ENCODE results near the gene FNTB. TPM values are rescaled to one million over a fixed set of nuclear protein-coding genes. Genes with fewer than 3 reads are reported as not detected.

Gene FNTB
- total RNA-seq, 1 experiment from 2014 or later: 14.2 TPM

- no peak for DNase-seq (ENCODE audit: low spot score)
- Mint-ChIP-seq H3K9me3 (no peaks in the 10 kb centered on the region), H3K27ac (no peak overlapping the region), H3K4me1 (peaks cover 24% of the 10 kb centered on the region), H3K27me3 (ENCODE audit: low read depth) (no peaks in the 10 kb centered on the region), H3K36me3 (peaks cover 22% of the 10 kb centered on the region), H3K4me3 (no peak overlapping the region)
- no peak for ATAC-seq
- POLR2A ChIA-PET: interaction anchor here (0.5 kb wide), 1 partner anchor 36 kb away, joined by 3 read pairs; no protein-coding TSS in a partner anchor
- CTCF ChIA-PET: interaction anchor here (0.5 to 1.5 kb wide), 4 partner anchors 10 to 153 kb away, joined by 3 read pairs; no protein-coding TSS in a partner anchor
- TF ChIP-seq ZMAT4 (CRISPR knock-in tag; IDR thresholded peaks at IDR 0.05): no peak
- TF ChIP-seq CREB1 (CRISPR knock-in tag; IDR thresholded peaks at IDR 0.05): no peak
- no peak for TF ChIP-seq ZNF138 (CRISPR knock-in tag; conservative IDR thresholded peaks at IDR 0.05)
- no peak for TF ChIP-seq SP1 (CRISPR knock-in tag; conservative IDR thresholded peaks at IDR 0.05)
- no peak for TF ChIP-seq MYBL2 (CRISPR knock-in tag; IDR thresholded peaks at IDR 0.05)
- no peak for TF ChIP-seq ZNF423 (CRISPR knock-in tag; IDR thresholded peaks at IDR 0.05)
- no peak for TF ChIP-seq NFYB (CRISPR knock-in tag; conservative IDR thresholded peaks at IDR 0.05; ENCODE audit: low read depth)
- TF ChIP-seq ZBTB43 (CRISPR knock-in tag; IDR thresholded peaks at IDR 0.05): no peak
- TF ChIP-seq HMGA2 (CRISPR knock-in tag; IDR thresholded peaks at IDR 0.05): no peak
- TF ChIP-seq OVOL2 (CRISPR knock-in tag; IDR thresholded peaks at IDR 0.05; ENCODE audit: borderline replicate concordance): no peak
- TF ChIP-seq ARID4B (CRISPR knock-in tag; IDR thresholded peaks at IDR 0.05; ENCODE audit: borderline replicate concordance): no peak
- no peak for TF ChIP-seq GRHL2 (CRISPR knock-in tag; IDR thresholded peaks at IDR 0.05; ENCODE audit: insufficient replicate concordance, severe bottlenecking)
- no peak for TF ChIP-seq TCF7 (CRISPR knock-in tag; IDR thresholded peaks at IDR 0.05; ENCODE audit: low read depth)
- TF ChIP-seq NR3C1 (CRISPR knock-in tag; conservative IDR thresholded peaks at IDR 0.05; ENCODE audit: low read depth): no peak
- no peak for TF ChIP-seq ZBTB21 (CRISPR knock-in tag; IDR thresholded peaks at IDR 0.05; ENCODE audit: borderline replicate concordance)
- no peak for TF ChIP-seq ZNF281 (CRISPR knock-in tag; IDR thresholded peaks at IDR 0.05)
- TF ChIP-seq ZNF317 (CRISPR knock-in tag; IDR thresholded peaks at IDR 0.05; ENCODE audit: borderline replicate concordance, low read depth): no peak
- TF ChIP-seq E2F1 (CRISPR knock-in tag; IDR thresholded peaks at IDR 0.05): no peak
- TF ChIP-seq ZNF121 (CRISPR knock-in tag; IDR thresholded peaks at IDR 0.05): no peak
Measured at GRCh38 chr14:64946310-64947045, 40.2 kb upstream of the FNTB start.
